GM06990 (cell line): ENCODE data around the gene SRSF2.
"Not testable (repeated sequence)": the region's sequence is repeated elsewhere in the genome, so short reads cannot be mapped to it uniquely, and the experiment has no call there.

Experiments used
- DNase-seq: peaks from one replicate; pipeline ENCODE4 v3.0.0-alpha.2; 2011; ENCODE audit not compliant: insufficient read length; ENCODE audit errors: extremely low read depth
- H3K27me3 ChIP-seq: replicated peaks from 2 replicates; pipeline ENCODE4 v1.6.0; 2011; ENCODE audit warnings: low read length; ENCODE audit not compliant: control insufficient read depth, insufficient read depth
- H3K36me3 ChIP-seq: 2 replicates; pipeline ENCODE4 v1.5.1; 2011; ENCODE audit warnings: low read length; ENCODE audit not compliant: control insufficient read depth, insufficient read depth
- H3K4me3 ChIP-seq: replicated peaks from 2 replicates; pipeline ENCODE4 v1.5.1; 2011; ENCODE audit warnings: low read depth, mild to moderate bottlenecking, control low read depth, low read length
- TF ChIP-seq, protein P1 (sequence below): IDR thresholded peaks from 2 replicates; pipeline ENCODE4 v1.5.1; 2011; ENCODE audit warnings: low read length, control low read depth, mild to moderate bottlenecking, inconsistent platforms; ENCODE audit not compliant: insufficient read depth, poor library complexity, severe bottlenecking

Gene SRSF2

DNA sequence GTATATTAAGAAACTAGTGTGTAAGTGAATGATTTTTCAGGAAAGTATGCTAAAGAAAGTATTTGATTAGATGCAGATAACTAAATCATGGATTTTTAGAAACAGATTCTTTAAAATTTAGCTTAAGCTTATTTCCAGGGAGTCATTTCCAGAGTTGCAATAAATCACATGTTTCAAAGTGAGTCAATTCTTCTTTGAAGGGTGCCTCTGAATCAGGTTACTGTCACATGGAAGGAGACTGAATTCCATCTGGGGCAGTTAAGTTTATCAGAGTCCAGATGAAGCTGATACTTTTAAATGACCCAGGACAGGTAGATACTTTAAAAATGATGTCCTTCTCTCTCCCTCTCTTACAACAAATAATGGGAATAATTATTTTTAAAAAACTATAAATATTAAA lies 5.8 kb upstream of the SRSF2 start:
- no peak for DNase-seq
- no peak overlapping the region for H3K4me3 ChIP-seq
- H3K27me3 ChIP-seq, result no peaks in the 10 kb centered on the region
- peaks cover 3% of the 10 kb centered on the region for H3K36me3 ChIP-seq
- TF ChIP-seq, protein P1, sequence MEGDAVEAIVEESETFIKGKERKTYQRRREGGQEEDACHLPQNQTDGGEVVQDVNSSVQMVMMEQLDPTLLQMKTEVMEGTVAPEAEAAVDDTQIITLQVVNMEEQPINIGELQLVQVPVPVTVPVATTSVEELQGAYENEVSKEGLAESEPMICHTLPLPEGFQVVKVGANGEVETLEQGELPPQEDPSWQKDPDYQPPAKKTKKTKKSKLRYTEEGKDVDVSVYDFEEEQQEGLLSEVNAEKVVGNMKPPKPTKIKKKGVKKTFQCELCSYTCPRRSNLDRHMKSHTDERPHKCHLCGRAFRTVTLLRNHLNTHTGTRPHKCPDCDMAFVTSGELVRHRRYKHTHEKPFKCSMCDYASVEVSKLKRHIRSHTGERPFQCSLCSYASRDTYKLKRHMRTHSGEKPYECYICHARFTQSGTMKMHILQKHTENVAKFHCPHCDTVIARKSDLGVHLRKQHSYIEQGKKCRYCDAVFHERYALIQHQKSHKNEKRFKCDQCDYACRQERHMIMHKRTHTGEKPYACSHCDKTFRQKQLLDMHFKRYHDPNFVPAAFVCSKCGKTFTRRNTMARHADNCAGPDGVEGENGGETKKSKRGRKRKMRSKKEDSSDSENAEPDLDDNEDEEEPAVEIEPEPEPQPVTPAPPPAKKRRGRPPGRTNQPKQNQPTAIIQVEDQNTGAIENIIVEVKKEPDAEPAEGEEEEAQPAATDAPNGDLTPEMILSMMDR, result no peak

DNA sequence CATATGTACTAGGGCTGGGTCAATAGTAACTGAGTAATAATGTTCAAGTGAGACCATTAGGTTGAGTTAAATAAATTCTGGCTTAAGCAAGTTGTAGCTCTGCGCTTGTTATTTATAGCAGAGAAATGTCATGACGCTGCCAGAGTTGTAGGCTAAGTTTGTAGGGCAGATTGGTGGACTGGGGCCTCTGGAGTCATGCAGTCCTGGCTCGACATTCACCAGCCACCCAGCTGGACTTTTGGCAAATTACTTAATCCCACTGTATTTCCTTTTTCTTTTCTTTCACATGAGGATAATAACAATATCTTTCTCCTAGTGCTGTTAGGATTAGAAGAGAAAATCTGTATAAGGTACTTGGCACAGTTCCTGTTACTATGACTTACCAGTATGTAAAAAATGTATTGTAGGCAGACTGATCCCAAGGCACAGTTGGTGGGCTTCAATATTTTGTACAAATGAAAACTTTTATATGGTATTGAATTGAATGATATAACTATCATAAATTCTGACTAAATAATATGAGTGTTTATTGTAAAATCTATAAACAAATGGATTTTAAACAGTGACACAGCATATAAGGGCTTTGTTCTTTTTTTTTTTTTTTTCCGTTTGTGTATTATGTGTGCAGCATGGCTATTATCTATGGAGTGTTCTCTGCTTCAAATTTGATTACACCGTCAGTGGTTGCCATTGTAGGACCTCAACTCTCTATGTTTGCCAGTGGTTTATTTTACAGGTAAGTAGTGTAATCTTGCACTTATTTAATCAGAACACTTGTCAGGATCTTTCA lies 3.4 kb upstream of the SRSF2 start:
- H3K4me3 ChIP-seq, result no peak overlapping the region
- no peak for DNase-seq
- H3K36me3 ChIP-seq, result peaks cover 7% of the 10 kb centered on the region
- TF ChIP-seq, protein P1, result no peak
- H3K27me3 ChIP-seq, result no peaks in the 10 kb centered on the region

DNA sequence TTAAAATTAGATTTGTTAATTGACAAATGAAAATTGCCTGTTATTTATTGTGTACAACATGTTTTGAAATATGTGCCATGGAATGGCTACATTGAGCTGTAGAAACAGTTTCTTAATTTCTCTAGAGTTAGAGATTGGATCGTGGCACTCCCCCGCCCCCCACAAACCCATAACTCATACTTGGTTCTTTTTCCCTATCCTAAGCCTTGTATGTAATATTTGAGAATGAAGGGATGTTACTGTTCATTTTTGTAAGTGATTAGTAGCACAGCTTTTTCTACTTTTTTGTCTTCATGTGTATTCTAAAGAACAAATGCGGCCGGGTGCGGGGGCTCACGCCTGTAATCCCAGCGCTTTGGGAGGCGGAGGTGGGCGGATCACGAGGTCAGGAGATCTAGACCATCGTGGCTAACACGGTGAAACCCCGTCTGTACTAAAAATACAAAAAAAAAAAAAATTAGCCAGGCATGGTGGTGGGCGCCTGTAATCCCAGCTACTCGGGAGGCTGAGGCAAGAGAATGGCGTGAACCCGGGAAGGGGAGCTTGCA lies 2.5 kb upstream of the SRSF2 start:
- H3K27me3 ChIP-seq, H3K36me3 ChIP-seq, H3K4me3 ChIP-seq, DNase-seq: not testable (repeated sequence)

DNA sequence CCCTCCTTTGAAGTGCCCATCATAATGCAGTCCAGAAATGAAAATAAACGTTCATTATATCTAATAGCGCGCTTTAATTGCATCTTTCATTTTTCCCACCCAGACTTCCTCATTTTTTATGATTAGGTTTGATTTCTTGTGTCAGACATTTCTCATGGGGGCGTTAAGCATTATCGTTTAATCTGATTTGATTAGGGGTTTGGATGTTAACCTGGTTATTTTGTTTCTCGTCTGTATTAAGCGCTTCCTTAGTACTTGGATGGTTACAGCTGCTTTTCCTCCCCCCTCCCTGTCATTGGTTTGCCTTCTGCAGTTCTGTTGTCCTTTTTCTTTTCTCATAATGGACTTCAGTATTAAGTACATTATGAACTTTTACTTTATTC lies 1.3 kb upstream of the SRSF2 start:
- no peak for DNase-seq
- TF ChIP-seq, protein P1, result no peak
- Histone ChIP-seq H3K36me3 (peaks cover 10% of the 10 kb centered on the region), H3K4me3 (peak overlapping the region; percentile 93), H3K27me3 (no peaks in the 10 kb centered on the region)

DNA sequence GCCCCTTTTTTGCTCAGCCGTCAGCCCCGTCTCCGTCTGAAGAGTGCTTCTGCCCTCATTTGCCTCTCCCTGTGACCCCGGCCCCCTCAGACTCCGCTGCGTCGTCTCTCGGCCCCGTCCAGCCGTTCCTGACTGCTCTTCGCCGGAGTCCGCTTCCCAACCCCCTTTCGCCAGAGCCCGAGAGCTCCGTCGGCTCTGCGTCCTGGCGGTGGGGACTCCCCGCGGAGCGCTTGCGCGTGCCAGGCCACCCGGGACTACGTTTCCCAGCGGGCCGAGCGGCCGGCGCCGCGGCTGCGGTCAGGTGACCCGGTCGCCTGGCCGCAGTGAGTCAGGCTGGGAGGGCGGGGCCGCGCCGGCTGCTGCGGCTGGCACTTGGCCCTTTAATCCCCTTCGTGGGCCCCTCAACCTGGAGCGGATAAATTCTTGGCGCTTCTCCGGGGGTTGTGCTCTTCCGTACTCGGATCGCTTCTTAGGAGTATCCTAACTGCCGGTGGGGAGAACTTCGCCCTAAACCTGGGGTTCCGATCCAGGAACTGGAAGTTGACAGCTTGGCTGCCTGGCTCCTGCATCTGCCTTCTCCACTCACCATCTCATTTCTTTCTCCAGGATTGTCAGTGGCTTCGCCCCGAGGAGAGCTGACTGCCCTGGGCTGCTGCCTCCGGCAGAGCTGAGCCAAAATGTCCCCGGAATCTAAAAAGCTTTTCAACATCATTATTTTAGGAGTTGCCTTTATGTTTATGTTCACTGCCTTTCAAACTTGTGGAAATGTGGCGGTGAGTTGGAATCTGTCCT lies 741 bp upstream of the SRSF2 start, which contains the start of gene MFSD11:
TSS of gene MFSD11 (plus strand) at position 444 of the 792 bp plus-strand sequence. CDS start at position 678, 234 bp downstream.
- H3K4me3 ChIP-seq, result peak within 1 kb of the TSS; percentile 100
- peak; percentile 99 for DNase-seq
- TF ChIP-seq, protein P1, result no peak
- H3K36me3 ChIP-seq, result peaks cover 11% of the 10 kb centered on the region
- H3K27me3 ChIP-seq, result no peaks in the 10 kb centered on the region
